Left ventricle myocardium inferior (tissue), 1 donor: ENCODE results near the gene GNG14. TPM values are rescaled to one million over a fixed set of nuclear protein-coding genes. Genes with fewer than 3 reads are reported as not detected.

Experiments used
- DNase-seq: peaks from one replicate; pipeline ENCODE4 v3.0.0-alpha.2; 2020
- H3K27ac ChIP-seq: fragments of 200-600 bp; replicated peaks from 2 replicates; pipeline ENCODE4 v1.8.0; 2021
- H3K27me3 ChIP-seq: fragments of 200-600 bp; 2 replicates; pipeline ENCODE4 v1.8.0; 2021; ENCODE audit warnings: low read depth
- H3K36me3 ChIP-seq: fragments of 200-600 bp; 2 replicates; pipeline ENCODE4 v1.8.0; 2021
- H3K4me1 ChIP-seq: fragments of 200-600 bp; 2 replicates; pipeline ENCODE4 v1.8.0; 2021
- H3K4me3 ChIP-seq: fragments of 200-600 bp; 2 replicates; pipeline ENCODE4 v1.8.0; 2021; ENCODE audit warnings: mild to moderate bottlenecking, moderate library complexity
- H3K9me3 ChIP-seq: fragments of 200-600 bp; replicated peaks from 2 replicates; pipeline ENCODE4 v1.8.0; 2021
- intact Hi-C: fragments of 100-400 bp; cut with micrococcal nuclease; formaldehyde crosslinking; loops from one replicate; pipeline ENCODE4 v1.11.0; 2022
- total RNA-seq: library from RNA; stranded (reverse); fragmentation: NEBNext Ultra II Directional; extraction: Animal tissue kit (Norgen Biotek cat#: 25700); gene quantifications from one replicate; pipeline ENCODE4 v1.2.1, GENCODE V29; 2021
- TF ChIP-seq, protein P1 (sequence below): fragments of 200-600 bp; IDR thresholded peaks from 2 replicates; pipeline ENCODE4 v1.8.0; 2021; ENCODE audit warnings: antibody characterized with exemption, mild to moderate bottlenecking, borderline replicate concordance
- donor health status: DM: no; HTN: yes; CAD: no; lungs with severe emphysema.

Gene GNG14
- total RNA-seq, 1 donor from 2014 or later = not detected

DNA sequence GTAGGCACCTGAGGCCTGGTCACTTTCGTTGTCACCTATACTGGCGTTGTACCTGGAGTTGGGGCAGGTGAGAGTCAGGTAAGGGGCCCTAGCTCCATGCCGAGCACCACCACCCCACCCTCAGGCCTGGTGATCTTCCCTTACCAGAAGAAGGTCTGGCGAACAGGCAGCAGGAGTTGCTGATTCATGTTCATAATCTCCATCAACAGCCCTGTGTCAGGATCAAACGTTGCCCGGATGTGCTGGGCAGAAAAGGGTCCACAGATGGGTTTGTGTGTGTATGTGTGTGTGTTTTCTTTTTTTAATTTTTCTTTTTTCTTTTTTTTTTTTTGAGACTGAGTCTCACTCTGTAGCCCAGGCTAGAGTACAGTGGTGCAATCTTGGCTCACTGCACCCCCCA lies 35.6 kb upstream of the GNG14 start:
- no peak overlapping the region for H3K27ac ChIP-seq
- H3K4me1 ChIP-seq = peaks cover 14% of the 10 kb centered on the region
- TF ChIP-seq, protein P1, sequence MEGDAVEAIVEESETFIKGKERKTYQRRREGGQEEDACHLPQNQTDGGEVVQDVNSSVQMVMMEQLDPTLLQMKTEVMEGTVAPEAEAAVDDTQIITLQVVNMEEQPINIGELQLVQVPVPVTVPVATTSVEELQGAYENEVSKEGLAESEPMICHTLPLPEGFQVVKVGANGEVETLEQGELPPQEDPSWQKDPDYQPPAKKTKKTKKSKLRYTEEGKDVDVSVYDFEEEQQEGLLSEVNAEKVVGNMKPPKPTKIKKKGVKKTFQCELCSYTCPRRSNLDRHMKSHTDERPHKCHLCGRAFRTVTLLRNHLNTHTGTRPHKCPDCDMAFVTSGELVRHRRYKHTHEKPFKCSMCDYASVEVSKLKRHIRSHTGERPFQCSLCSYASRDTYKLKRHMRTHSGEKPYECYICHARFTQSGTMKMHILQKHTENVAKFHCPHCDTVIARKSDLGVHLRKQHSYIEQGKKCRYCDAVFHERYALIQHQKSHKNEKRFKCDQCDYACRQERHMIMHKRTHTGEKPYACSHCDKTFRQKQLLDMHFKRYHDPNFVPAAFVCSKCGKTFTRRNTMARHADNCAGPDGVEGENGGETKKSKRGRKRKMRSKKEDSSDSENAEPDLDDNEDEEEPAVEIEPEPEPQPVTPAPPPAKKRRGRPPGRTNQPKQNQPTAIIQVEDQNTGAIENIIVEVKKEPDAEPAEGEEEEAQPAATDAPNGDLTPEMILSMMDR = no peak
- H3K4me3 ChIP-seq = no peak overlapping the region
- no peaks in the 10 kb centered on the region for H3K9me3 ChIP-seq
- H3K27me3 ChIP-seq = no peaks in the 10 kb centered on the region
- DNase-seq = no peak
- intact Hi-C loops = no loop called here
- peaks cover 30% of the 10 kb centered on the region for H3K36me3 ChIP-seq

DNA sequence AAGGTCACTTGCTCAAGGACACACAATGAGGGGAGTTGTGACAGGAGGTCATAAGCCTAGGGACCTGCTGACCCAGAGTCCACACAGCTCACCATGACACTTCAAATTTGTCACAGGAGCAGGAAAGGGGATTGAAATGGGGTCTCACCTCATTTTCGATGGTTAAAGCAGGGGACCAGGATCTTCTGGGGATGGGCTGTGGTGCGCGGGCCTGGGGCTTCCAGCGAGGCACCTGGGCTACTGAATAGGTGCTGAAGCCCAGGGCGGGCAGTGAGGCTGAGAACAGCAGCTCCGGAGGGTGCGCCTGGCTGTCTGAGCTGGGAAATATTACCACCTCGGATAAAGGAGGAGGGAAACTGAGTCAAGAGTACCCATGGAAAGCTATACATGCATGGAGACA lies 32.3 kb upstream of the GNG14 start:
- TF ChIP-seq, protein P1 = no peak
- DNase-seq = no peak
- no peak overlapping the region for H3K4me3 ChIP-seq
- no peaks in the 10 kb centered on the region for H3K27me3 ChIP-seq
- H3K9me3 ChIP-seq = no peaks in the 10 kb centered on the region
- no peaks in the 10 kb centered on the region for H3K4me1 ChIP-seq
- no peak overlapping the region for H3K27ac ChIP-seq
- intact Hi-C loops = no loop called here
- H3K36me3 ChIP-seq = peaks cover 61% of the 10 kb centered on the region

DNA sequence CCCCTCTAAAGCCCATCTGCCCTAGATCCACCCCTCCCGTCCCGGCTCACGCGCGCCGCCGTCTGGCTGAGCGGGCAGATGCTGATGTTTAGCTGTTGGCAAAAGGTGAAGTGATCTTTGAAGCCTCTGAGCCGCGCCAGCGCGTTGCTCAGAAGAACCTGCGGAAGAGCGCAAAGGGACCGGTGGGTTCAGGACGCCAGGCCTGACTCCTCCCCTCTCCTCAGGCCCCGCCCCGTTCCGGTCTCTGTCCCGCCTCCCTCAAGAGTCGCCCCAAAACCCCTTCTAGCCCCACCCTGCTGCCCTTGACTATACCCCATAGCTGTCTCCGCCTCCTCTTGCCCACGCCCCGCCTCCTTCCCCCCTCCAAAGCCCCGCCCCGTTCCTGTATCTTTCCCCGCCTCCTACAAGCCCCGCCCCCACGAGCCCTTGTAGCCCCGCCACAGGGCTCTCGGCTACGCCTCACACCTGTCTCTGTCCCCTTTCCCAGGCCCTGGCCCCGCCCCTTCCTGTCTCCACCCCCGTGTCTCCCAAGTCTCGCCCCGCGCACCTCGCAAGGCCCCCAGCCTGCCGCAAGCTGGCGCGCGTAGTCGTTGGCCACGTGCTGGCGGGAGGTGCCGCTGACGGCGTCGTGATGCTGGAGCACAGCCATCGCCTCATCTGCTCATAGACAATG lies 30.8 kb upstream of the GNG14 start:
- no peaks in the 10 kb centered on the region for H3K4me1 ChIP-seq
- peaks cover 71% of the 10 kb centered on the region for H3K36me3 ChIP-seq
- no peak for DNase-seq
- no peak overlapping the region for H3K4me3 ChIP-seq
- intact Hi-C loops = no loop called here
- H3K27ac ChIP-seq = no peak overlapping the region
- H3K9me3 ChIP-seq = no peaks in the 10 kb centered on the region
- no peaks in the 10 kb centered on the region for H3K27me3 ChIP-seq
- TF ChIP-seq, protein P1 = no peak

DNA sequence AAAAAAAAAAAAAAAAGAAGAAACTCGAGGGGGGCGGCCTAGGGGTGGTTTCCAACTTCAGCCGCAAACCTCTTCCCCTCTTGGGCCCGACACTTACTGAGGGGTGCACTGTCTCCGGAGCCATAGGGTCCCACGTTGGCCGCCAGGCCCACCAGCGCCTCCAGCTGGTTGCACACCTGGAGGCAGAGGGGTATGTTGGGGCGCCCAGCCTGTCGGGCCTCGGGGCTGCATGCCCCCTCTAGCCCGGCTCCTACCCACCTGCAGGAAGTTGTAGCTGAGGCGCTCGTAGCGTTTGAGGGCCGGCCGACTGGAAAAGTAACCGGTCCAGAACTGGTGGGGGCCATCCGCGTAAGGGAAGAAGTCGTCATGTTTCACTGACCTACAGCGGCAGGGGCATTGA lies 29.8 kb upstream of the GNG14 start:
- Histone ChIP-seq H3K4me1 (no peaks in the 10 kb centered on the region), H3K27me3 (no peaks in the 10 kb centered on the region), H3K27ac (no peak overlapping the region), H3K4me3 (no peak overlapping the region), H3K9me3 (no peaks in the 10 kb centered on the region), H3K36me3 (peaks cover 80% of the 10 kb centered on the region)
- TF ChIP-seq, protein P1 = no peak
- DNase-seq = no peak
- intact Hi-C loops = no loop called here

DNA sequence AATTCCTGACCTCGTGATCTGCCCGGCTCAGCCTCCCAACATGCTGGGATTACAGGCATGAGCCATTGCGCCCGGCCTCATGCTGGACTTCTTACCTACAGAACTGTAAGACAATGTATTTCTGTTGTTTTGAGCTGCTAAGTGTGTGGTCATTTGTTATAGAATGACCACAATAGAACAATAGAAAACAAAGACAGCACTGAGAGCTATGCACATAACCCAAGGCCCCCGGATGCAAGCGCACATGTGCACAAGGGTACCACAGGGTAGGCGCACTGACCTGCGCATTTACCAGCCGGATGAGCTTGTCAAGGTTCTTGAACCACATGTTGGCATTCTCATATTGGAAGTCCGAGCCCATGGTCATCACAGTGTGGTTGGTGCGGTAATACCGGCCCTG lies 26.8 kb upstream of the GNG14 start:
- Histone ChIP-seq H3K4me3 (no peak overlapping the region), H3K4me1 (peaks cover 7% of the 10 kb centered on the region), H3K27me3 (no peaks in the 10 kb centered on the region), H3K36me3 (peaks cover 84% of the 10 kb centered on the region), H3K27ac (no peak overlapping the region), H3K9me3 (no peaks in the 10 kb centered on the region)
- intact Hi-C loops = no loop called here
- TF ChIP-seq, protein P1 = no peak
- DNase-seq = no peak
